Mesothelial cell of epicardium (in vitro differentiated cells): ENCODE measurements around the gene PXN. TPM values are rescaled to one million over a fixed set of nuclear protein-coding genes. Genes with fewer than 3 reads are reported as not detected.

ENCODE experiments used
- DNase-seq, 2 experiments: peaks; one replicate each; pipeline ENCODE4 v3.0.0; 2021; ENCODE audit warnings: low spot score in 2 of 2; ENCODE audit not compliant: unreplicated experiment in 2 of 2
- H3K27ac Mint-ChIP-seq: 2 replicates; pipeline ENCODE4 v1.8.0; 2021; ENCODE audit warnings: mixed read lengths
- H3K27me3 Mint-ChIP-seq: 2 replicates; pipeline ENCODE4 v1.8.0; 2021; ENCODE audit warnings: low read depth, mixed read lengths
- H3K36me3 Mint-ChIP-seq: 2 replicates; pipeline ENCODE4 v1.8.0; 2021; ENCODE audit warnings: mixed read lengths
- H3K4me1 Mint-ChIP-seq: 2 replicates; pipeline ENCODE4 v1.8.0; 2021; ENCODE audit warnings: mixed read lengths
- H3K4me3 Mint-ChIP-seq: 2 replicates; pipeline ENCODE4 v1.8.0; 2021; ENCODE audit warnings: mild to moderate bottlenecking, moderate library complexity, mixed read lengths
- H3K9me3 Mint-ChIP-seq: 2 replicates; pipeline ENCODE4 v1.8.0; 2021; ENCODE audit warnings: mixed read lengths
- CTCF ChIP-seq: fragments of 200-600 bp; sonication (generic); IDR thresholded peaks from one replicate; pipeline ENCODE4 v1.5.0; 2021; ENCODE audit warnings: antibody characterized with exemption; ENCODE audit not compliant: unreplicated experiment
- total RNA-seq: library from RNA; stranded (reverse); gene quantifications from 3 replicates; pipeline ENCODE4 v1.2.1, GENCODE V29; 2021

The PXN gene
- total RNA-seq, 1 donor from 2014 or later = 117 TPM

GRCh38 chr12:120161852-120162251 lies 103.7 kb downstream of the PXN start:
- Mint-ChIP-seq H3K4me1 (no peaks in the 10 kb centered on the region), H3K27me3 (no peaks in the 10 kb centered on the region), H3K36me3 (peaks cover 50% of the 10 kb centered on the region), H3K9me3 (no peaks in the 10 kb centered on the region), H3K4me3 (no peak overlapping the region), H3K27ac (no peak overlapping the region)
- TF ChIP-seq CTCF = no peak
- no peak for DNase-seq

Other genes with a start within 250 kb of the PXN start
- 28.1 to 36.5 TPM (median 33.2 TPM) in 3 replicates for gene RAB35, start 149.0 kb downstream of the PXN start, total RNA-seq
- gene GCN1, start 71.0 kb downstream of the PXN start, total RNA-seq = 121 to 134 TPM (median 127 TPM) in 3 replicates
- 1,924 to 1,989 TPM (median 1,950 TPM) in 3 replicates for gene RPLP0, start 64.6 kb downstream of the PXN start, total RNA-seq
- gene RNU4-2, start 26.2 kb upstream of the PXN start, total RNA-seq = 9,118 to 10,048 TPM (median 9,930 TPM) in 3 replicates
- gene RNU4-1, start 27.5 kb upstream of the PXN start, total RNA-seq = 5,196 to 5,477 TPM (median 5,368 TPM) in 3 replicates
- 3.9 to 4.6 TPM (median 4.3 TPM) in 3 replicates for gene SIRT4, start 36.6 kb upstream of the PXN start, total RNA-seq
- gene PLA2G1B, start 62.0 kb upstream of the PXN start, total RNA-seq = not detected in 3 replicates
- 27.7 to 32.7 TPM (median 28.4 TPM) in 3 replicates for gene MSI1, start 103.4 kb upstream of the PXN start, total RNA-seq
- gene COX6A1, start 172.4 kb upstream of the PXN start, total RNA-seq = 229 to 242 TPM (median 230 TPM) in 3 replicates
- 22.3 to 25.3 TPM (median 23.5 TPM) in 3 replicates for gene TRIAP1, start 180.7 kb upstream of the PXN start, total RNA-seq
- 27.5 to 30.8 TPM (median 29.7 TPM) in 3 replicates for gene GATC, start 180.7 kb upstream of the PXN start, total RNA-seq
- 197 to 203 TPM (median 199 TPM) in 3 replicates for gene SRSF9, start 204.0 kb upstream of the PXN start, total RNA-seq
- gene DYNLL1, start 230.4 kb upstream of the PXN start, total RNA-seq = 249 to 260 TPM (median 258 TPM) in 3 replicates